Uterus (tissue), 2 donors: ENCODE data around the gene CNDP2.

Source experiments
- CTCF ChIP-seq, 4 experiments: fragments of 200-600 bp in 2 of 4; fragments of 450-650 bp in 2 of 4; sonication (generic) in 2 of 4; IDR thresholded peaks; one replicate each; pipeline ENCODE4 v1.5.1; 2016 to 2019; ENCODE audit warnings: antibody characterized with exemption in 4 of 4, mild to moderate bottlenecking in 2 of 4, moderate library complexity in 1 of 4
- POLR2A ChIP-seq, 2 donors: fragments of 450-650 bp; IDR thresholded peaks; one replicate each; pipeline ENCODE4 v1.6.1; 2016; ENCODE audit warnings: antibody characterized with exemption in 2 of 2, mild to moderate bottlenecking in 1 of 2, moderate library complexity in 1 of 2

- TF ChIP-seq CTCF (IDR thresholded peaks at IDR 0.05) = peak; percentile 61 to 72 (median 68)
- TF ChIP-seq POLR2A (IDR thresholded peaks at IDR 0.05) = no peak
Measured at GRCh38 chr18:74551936-74552555, 55.9 kb downstream of the CNDP2 start.
